ENCODE data around the gene PKIB.

GRCh38 chr6:122669418-122669817 lies 59.2 kb downstream of the PKIB start:
- TF ChIP-seq CTCF (IDR thresholded peaks at IDR 0.05) (no peak), POLR2A (IDR thresholded peaks at IDR 0.05) (no peak)

All from lower leg skin (tissue), 3 donors.